Measurements from ENCODE around the gene TRIM44.
"Not testable (repeated sequence)": the region's sequence is repeated elsewhere in the genome, so short reads cannot be mapped to it uniquely, and the experiment has no call there.

The TRIM44 gene

GRCh38 chr11:35629511-35629910, 33.1 kb upstream of the TRIM44 start:
- in situ Hi-C loops (cut with MboI; ENCODE audit: low pct_unique_long_range_greater_than_20kb, low sequenced_read_pairs), result no loop called here
- DNase-seq, result no peak

DNA sequence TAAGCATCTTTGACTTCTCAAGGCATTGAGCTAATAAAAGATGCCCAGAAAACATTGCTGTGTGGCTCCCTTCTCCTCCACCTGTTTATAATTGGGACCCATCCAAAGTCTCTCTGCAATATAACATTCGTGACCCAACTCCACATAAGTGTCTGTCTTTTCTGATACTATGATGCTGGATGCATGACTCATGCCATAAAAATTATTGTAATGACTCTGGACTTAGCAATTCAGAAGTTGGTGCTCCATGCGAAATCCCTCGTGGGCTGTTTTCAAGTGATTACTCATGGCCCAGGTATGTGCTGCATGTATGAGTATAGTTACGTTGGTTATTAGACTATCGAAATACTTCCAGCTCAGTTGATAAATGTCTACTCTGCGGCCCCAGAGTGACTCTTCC, 32.7 kb upstream of the TRIM44 start:
- DNase-seq, result no peak
- in situ Hi-C loops (cut with MboI; ENCODE audit: low pct_unique_long_range_greater_than_20kb, low sequenced_read_pairs), result no loop called here

- DNase-seq, result no peak
- in situ Hi-C loops (cut with MboI; ENCODE audit: low pct_unique_long_range_greater_than_20kb, low sequenced_read_pairs), result no loop called here
Observed at GRCh38 chr11:35631891-35632290, 30.7 kb upstream of the TRIM44 start.

- no peak for DNase-seq
- in situ Hi-C loops (cut with MboI; ENCODE audit: low pct_unique_long_range_greater_than_20kb, low sequenced_read_pairs), result no loop called here
Observed at GRCh38 chr11:35632301-35632700, 30.3 kb upstream of the TRIM44 start.

DNA sequence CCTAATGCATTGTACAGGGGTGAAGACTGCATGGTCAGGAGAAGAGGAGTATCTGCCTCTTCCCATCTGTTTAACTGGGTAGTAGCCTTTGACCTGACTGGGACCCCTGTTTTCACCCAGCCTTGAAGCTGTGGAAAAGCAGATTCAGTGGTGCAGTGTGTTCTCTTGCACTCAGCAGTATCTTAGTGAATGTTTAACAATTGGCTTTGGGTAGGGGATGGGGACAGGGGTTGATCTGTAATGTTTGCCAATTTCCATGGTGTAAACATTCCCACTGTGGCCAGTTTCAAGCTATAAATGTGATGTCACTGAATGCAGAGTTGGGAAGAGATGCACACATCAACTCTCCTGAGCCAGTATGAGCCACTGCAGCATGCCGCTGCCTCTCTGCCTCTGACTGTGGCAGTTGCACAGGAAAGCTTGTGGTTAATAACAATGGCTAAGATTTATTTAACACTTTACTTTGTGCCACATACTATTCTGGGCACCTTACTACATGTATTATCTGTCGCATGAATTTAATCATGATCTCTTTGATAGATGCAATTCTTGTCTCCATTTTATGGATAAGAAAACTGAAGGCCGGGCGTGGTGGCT, 28.6 kb upstream of the TRIM44 start:
- in situ Hi-C loops (cut with MboI; ENCODE audit: low pct_unique_long_range_greater_than_20kb, low sequenced_read_pairs), result no loop called here

GRCh38 chr11:35635933-35636332, 26.6 kb upstream of the TRIM44 start:
- DNase-seq, result no peak
- in situ Hi-C loops (cut with MboI; ENCODE audit: low pct_unique_long_range_greater_than_20kb, low sequenced_read_pairs), result no loop called here

More for the DNA sequence above, 28.6 kb upstream of the TRIM44 start:
- DNase-seq, result no peak

- in situ Hi-C loops (cut with MboI; ENCODE audit: low pct_unique_long_range_greater_than_20kb, low sequenced_read_pairs), result no loop called here
- DNase-seq, result no peak
Observed at GRCh38 chr11:35639591-35640179, 22.9 kb upstream of the TRIM44 start.

DNA sequence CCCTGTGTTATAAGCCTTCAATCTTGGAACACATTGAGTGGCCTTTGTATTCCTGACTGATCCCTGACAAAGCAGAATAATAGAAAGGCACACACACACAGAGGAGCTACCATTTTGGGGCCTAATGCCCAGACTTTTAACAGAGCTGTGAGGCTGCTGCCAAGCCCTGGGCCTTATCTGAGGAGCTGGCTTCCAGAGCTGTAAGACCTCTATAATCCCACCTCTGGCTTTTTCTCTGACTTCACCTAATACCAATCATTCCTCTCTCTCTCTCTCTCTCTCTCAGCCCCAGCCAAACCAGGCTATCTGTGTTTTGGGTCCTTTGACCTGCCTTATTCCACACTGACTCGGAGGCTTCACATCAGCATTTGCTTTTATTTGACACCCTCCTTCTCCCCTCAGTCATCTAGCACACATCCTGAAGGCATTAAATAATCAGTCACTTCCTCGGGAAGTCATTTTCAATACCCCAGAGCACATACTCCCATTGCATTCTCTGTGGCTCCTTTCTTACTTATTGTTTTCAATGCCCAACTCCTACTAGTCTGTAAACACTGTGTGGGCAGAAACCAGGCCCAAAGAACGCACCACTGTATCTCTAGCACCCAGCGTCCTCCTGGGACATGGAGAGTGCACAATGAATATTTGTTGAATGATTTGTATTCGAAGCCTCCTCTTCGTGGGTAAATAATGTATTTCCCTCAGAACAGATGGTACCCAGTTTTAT, 21.2 kb upstream of the TRIM44 start:
- no peak for DNase-seq
- in situ Hi-C loops (cut with MboI; ENCODE audit: low pct_unique_long_range_greater_than_20kb, low sequenced_read_pairs), result no loop called here

DNA sequence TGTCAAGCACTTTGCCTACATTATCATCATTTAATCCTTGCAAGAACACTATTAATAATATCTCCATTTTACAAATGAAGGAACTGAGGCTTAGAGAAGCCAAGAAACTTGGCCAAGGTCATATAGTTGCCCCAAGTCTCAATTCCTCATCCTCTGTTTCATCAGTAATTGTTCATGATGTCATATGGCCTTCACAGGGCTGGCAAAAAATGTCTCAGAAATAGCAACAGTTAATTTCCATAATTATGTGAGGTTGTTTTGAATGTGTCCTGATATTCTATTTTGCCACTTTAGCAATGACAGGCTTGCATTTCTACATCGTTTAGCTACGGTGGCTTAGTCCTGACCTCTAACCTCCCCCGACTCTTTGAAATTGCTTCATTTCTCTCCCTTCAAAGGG, 20.6 kb upstream of the TRIM44 start:
- in situ Hi-C loops (cut with MboI; ENCODE audit: low pct_unique_long_range_greater_than_20kb, low sequenced_read_pairs), result no loop called here
- DNase-seq, result no peak

- in situ Hi-C loops (cut with MboI; ENCODE audit: low pct_unique_long_range_greater_than_20kb, low sequenced_read_pairs), result no loop called here
Observed at GRCh38 chr11:35647421-35648093, 15.0 kb upstream of the TRIM44 start.

DNA sequence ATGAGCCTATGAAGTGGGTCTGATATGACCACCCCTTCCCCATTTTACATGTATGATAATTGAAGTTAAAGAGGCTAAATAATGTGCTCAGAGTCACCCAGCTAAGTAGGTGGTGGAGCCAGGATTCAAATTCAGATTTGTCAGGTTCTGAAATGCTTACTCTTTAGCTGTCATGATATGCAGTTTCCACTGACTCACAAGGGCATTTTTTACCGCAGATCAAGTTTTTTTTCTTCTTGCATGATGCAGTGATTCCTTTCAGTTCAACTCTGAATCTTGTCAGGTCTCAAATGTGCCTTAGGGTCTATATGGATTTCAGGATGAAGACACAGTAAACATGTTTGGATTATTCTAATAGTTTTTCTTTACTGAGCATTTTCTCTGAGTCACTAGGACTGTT, 12.6 kb upstream of the TRIM44 start:
- in situ Hi-C loops (cut with MboI; ENCODE audit: low pct_unique_long_range_greater_than_20kb, low sequenced_read_pairs), result no loop called here
- DNase-seq, result no peak

More at GRCh38 chr11:35647421-35648093, 15.0 kb upstream of the TRIM44 start:
- no peak for DNase-seq

DNA sequence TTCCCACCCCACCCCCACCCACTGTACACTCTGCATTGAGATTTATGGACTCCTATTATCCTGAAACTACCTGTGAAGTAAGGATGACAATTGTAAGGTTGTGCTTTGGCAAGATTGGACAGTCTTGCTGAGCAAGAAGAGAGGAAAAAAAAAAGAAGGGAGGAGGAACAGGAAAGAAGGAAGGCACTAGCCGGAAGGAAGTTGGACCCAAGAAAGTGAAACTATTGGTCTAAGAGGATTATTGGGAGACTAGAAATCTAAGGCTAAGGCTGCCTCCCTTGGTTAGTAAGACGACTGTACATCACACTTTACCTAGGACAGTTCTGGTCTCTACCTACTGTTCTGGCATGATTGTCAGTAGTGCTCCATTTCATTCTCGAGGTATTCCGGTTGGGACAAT, 12.1 kb upstream of the TRIM44 start:
- DNase-seq, result no peak
- in situ Hi-C loops (cut with MboI; ENCODE audit: low pct_unique_long_range_greater_than_20kb, low sequenced_read_pairs), result no loop called here

- in situ Hi-C loops (cut with MboI; ENCODE audit: low pct_unique_long_range_greater_than_20kb, low sequenced_read_pairs), result no loop called here
- DNase-seq, result no peak
Observed at GRCh38 chr11:35651263-35651662, 11.3 kb upstream of the TRIM44 start.

- DNase-seq; in situ Hi-C loops (cut with MboI; ENCODE audit: low pct_unique_long_range_greater_than_20kb, low sequenced_read_pairs): not testable (repeated sequence)
Observed at GRCh38 chr11:35652786-35653185, 9.8 kb upstream of the TRIM44 start.

DNA sequence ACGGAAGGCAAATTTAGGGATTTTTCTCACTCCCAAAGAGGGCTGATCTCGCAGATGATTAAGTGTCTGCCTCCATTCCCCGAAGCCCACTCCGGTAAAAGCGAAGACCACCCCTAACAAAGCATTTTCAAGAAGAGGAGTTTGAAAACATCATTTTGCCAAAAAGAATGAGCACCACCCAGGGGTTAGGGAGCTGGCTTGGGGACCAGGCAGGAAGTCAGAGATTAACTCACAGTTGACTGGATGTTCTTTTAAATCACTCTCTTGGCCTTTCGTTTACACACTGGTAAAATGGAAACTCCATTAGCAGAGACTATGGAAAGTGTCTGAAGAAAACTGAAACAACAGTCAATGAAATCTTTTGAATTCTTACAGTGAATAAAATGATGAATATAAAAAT, 7.9 kb upstream of the TRIM44 start:
- in situ Hi-C loops (cut with MboI; ENCODE audit: low pct_unique_long_range_greater_than_20kb, low sequenced_read_pairs), result no loop called here
- DNase-seq, result no peak

- in situ Hi-C loops (cut with MboI; ENCODE audit: low pct_unique_long_range_greater_than_20kb, low sequenced_read_pairs), result no loop called here
- DNase-seq, result no peak
Observed at GRCh38 chr11:35655254-35655653, 7.3 kb upstream of the TRIM44 start.

DNA sequence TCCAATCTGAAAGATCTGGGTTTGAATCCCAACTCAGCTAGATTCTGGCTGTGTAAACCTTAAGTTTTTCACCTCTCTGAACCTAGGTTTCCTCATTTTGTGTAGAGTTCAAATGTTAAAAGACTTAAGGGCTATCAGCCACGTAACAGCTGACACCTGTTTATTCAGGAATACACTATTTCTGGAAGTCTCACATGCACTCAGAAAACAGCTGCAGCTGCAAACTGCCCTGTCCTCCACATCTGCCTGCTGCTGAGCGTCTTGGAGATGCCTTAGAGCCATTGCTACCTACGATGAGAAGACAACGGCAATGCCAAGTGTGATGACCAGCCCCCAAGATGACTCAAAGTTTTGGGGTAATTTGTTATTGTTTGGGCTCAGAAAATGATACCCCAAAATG, 6.7 kb upstream of the TRIM44 start:
- in situ Hi-C loops (cut with MboI; ENCODE audit: low pct_unique_long_range_greater_than_20kb, low sequenced_read_pairs), result no loop called here
- no peak for DNase-seq

DNA sequence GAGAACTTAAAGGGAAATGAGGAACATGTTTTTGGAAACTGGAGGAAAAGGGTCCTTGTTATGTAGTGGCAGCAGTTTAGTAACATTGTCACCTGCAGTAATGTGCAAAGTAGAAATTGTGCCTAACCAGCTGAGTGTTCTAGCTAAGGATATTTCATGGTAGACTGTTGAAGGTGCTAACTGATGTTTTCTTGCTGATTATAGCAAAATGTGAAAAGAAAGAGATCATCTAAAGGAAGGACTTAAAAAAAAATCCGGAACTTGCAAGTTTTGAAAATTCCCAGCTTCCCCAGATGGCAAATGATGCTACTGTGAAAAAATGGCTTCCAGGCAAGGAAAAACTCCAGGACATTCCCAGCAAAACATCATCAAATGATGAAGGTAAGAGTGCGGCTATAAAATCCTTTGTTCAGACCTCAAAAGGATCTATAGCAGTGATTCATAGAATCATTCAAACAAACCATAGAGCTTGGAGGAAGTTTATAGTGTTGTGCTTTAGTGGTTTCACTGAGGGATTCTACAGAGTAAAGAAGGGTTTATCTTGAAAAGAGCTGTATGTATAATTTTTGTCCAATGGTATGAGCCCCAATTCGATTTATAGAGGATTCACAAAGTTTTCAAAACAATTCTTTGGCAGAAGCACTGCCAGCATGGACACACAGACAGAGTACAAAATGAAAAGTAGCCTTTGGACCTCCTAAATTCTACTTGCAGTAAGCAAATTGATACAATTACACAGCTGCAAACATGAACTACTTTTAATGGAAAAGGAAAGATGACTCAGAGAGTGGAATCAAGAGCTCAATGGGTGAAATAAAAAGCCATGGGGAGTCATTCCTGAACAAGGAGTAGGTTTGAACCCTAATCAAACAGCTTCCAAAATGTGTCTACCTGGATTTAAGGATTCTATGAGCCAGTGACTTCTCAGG, 4.3 kb upstream of the TRIM44 start:
- DNase-seq, result no peak
- in situ Hi-C loops (cut with MboI; ENCODE audit: low pct_unique_long_range_greater_than_20kb, low sequenced_read_pairs), result no loop called here

DNA sequence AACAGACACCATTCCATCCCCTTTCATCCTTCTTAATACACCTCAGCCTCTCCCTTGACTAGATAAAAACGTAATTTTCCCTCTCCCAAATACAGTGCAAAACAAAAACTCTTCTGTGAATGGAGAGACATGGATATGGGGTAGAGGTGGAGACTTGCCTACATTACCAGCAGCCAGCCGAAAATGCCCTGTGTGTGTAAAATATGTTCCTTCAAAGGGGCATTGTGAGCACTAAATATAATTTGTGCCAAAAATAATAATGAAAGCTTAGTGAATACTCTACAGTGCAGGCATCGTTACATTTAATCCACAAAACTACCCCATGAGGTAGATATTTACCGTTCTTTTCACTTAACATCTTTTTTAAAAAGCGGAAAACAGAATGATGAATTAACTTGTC, 1.0 kb upstream of the TRIM44 start:
- no peak for DNase-seq
- in situ Hi-C loops (cut with MboI; ENCODE audit: low pct_unique_long_range_greater_than_20kb, low sequenced_read_pairs), result no loop called here

All from KBM-7 (cell line).